Large intestine (tissue), 12 donors: Measurements from ENCODE around the gene TMEM212. TPM values are rescaled to one million over a fixed set of nuclear protein-coding genes. Genes with fewer than 3 reads are reported as not detected.

Experiments
- DNase-seq, 2 donors: peaks; one replicate each; pipeline versions ENCODE4 v3.0.0 to v3.0.0-alpha.2; 2013
- H3K27ac ChIP-seq: one replicate; pipeline ENCODE4 v1.5.1; 2013; ENCODE audit warnings: low read length
- H3K27me3 ChIP-seq: 2 replicates; pipeline ENCODE4 v1.6.1; 2013; ENCODE audit warnings: low read length; ENCODE audit not compliant: control insufficient read depth, insufficient read depth
- H3K36me3 ChIP-seq: 2 replicates; pipeline ENCODE4 v1.6.1; 2013; ENCODE audit warnings: low read length; ENCODE audit not compliant: control insufficient read depth, insufficient read depth
- H3K4me1 ChIP-seq: one replicate; pipeline ENCODE4 v1.6.1; 2013; ENCODE audit warnings: low read length; ENCODE audit not compliant: control insufficient read depth, insufficient read depth
- H3K4me3 ChIP-seq: one replicate; pipeline ENCODE4 v1.5.1; 2013; ENCODE audit warnings: low read length
- H3K9me3 ChIP-seq: one replicate; pipeline ENCODE4 v1.6.1; 2013; ENCODE audit warnings: mild to moderate bottlenecking, low read depth, low read length, moderate library complexity; ENCODE audit not compliant: control insufficient read depth
- WGBS: methylation state at CpG from one replicate; pipeline ENCODE4 v1.1.5; 2013; ENCODE audit warnings: low lambda C conversion rate; ENCODE audit not compliant: insufficient coverage; 5-methylcytosine and 5-hydroxymethylcytosine counted together
- long read RNA-seq, 11 donors: transcript quantifications; one replicate each; lab custom pipeline, GENCODE V29; 2026
- polyA plus RNA-seq: library from polyadenylated mRNA; unstranded; fragments of 120-200 nt; gene quantifications from one replicate; pipeline ENCODE4 v1.2.1, GENCODE V29; 2013

Gene TMEM212
- polyA plus RNA-seq, result not detected
- long read RNA-seq, donor 1, result 0 reads
- long read RNA-seq, donor 2, result 0 reads
- long read RNA-seq, donor 3, result 0 reads
- long read RNA-seq, donor 4, result 0 reads
- long read RNA-seq, donor 5, result 0 reads
- long read RNA-seq, donor 6, result 0 reads
- long read RNA-seq, donor 7, result 0 reads
- long read RNA-seq, donor 8, result 0 reads
- long read RNA-seq, donor 9, result 0 reads
- long read RNA-seq, donor 10, result 0 reads
- long read RNA-seq, donor 11, result 0 reads

DNA sequence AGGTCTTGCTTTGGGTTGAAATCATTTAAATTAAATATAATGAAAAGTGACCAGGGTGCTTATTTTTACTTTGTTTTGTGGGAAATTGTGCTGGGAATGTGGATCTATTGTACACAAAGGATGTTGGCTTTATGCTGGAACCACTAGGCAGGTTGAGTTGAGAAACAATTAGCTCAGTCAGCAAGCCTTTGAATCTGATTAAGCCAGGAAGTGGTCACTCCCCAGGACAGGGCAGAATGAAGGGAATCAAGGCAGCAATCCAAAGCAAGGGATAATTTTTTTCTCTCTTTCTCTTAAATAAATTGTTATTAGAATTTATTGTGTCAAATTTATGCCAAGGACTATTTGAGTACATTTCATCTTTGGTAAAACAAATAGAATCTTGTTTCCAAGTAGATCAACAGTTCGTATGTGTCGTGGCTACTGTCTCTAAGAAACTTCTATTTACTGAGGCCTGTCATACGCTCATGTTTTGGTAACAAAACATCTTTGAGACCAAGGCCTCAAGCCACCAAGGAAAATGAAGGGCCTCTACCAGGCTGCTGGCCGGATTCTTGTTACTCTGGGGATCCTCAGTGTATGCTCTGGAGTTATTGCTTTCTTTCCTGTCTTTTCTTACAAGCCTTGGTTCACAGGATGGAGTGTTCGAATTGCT is at the start of gene TMEM212:
Gene TMEM212 (plus strand): TSS at position 486 of the 655 bp plus-strand sequence. CDS start 35 bp downstream, at position 521.
- no peaks in the 10 kb centered on the region for H3K36me3 ChIP-seq
- H3K27ac ChIP-seq, result no peak within 1 kb of the TSS
- WGBS, result 92% methylated on average over 2 of the region's 5 CpGs

DNA sequence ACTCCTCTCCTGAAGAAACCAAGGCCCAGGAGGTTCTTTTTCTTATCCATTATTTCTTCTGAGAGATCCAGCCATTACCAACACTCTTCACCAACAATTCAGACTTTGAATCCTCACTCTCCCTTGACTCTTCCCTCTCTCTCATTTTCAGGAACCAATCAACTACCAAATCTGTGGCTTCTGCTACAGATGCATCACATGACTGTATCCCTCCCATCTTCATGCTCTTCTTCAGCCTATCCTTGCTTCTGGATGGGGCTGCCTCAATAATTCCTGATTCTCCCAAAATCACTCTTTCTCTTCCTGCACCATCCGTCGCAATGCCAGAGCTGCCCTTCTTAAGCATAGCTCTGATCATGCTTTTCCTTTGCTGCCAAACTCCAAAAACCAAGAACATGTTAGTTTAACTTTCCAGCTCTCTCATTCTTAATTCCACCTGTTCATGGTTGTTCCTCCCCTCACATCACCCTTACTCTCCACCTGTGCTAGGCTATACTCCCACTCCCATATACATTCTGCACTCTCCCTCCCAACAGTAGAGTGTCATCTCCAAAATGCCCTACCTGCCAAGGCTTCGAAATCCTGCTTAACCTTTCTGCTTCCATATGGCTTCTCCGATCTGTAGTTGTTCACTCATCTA is 46.4 kb upstream of the TMEM212 start:
- H3K4me3 ChIP-seq, result no peak overlapping the region
- no peaks in the 10 kb centered on the region for H3K36me3 ChIP-seq
- no peak for DNase-seq
- H3K27me3 ChIP-seq, result no peaks in the 10 kb centered on the region
- peaks cover 2% of the 10 kb centered on the region for H3K4me1 ChIP-seq
- H3K9me3 ChIP-seq, result no peaks in the 10 kb centered on the region
- WGBS, result 81% methylated on average over 2 of the region's 4 CpGs
- H3K27ac ChIP-seq, result no peak overlapping the region

More for the DNA sequence above, at the start of gene TMEM212:
- H3K27me3 ChIP-seq, result no peaks in the 10 kb centered on the region
- no peak for DNase-seq
- no peaks in the 10 kb centered on the region for H3K9me3 ChIP-seq
- H3K4me1 ChIP-seq, result no peaks in the 10 kb centered on the region
- no peak within 1 kb of the TSS for H3K4me3 ChIP-seq

GRCh38 chr3:171797265-171797679 is 45.9 kb upstream of the TMEM212 start:
- Histone ChIP-seq H3K4me1 (peaks cover 2% of the 10 kb centered on the region), H3K9me3 (no peaks in the 10 kb centered on the region), H3K4me3 (no peak overlapping the region), H3K27me3 (no peaks in the 10 kb centered on the region), H3K36me3 (no peaks in the 10 kb centered on the region), H3K27ac (no peak overlapping the region)
- no CpG with 5 or more reads among the region's 1 CpG for WGBS
- peak in 1 of 2 donors; percentile 44 for DNase-seq

DNA sequence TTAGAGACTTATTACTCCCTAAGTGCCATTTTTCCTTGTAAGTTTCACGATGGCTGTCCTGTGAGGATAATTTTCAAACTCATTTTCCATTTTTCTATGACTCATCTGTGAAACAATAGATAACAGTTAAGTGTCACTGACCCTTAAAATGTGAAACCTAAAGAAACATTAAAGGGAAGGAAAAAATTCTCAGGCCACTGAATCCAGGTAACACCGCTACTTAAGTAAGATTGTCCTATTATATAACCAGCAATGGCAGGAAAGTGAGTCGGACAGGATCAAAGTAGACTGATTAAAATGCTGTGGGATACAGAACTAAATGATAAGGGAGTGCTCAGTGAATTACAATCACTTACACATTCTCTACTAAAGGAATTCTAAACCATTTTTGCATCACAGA is 45.3 kb upstream of the TMEM212 start:
- Histone ChIP-seq H3K9me3 (no peaks in the 10 kb centered on the region), H3K4me1 (peaks cover 2% of the 10 kb centered on the region), H3K27me3 (no peaks in the 10 kb centered on the region), H3K4me3 (no peak overlapping the region), H3K27ac (no peak overlapping the region), H3K36me3 (no peaks in the 10 kb centered on the region)
- peak in 1 of 2 donors; percentile 28 for DNase-seq
- WGBS, result 17% methylated on average over 1 of the region's 3 CpGs

DNA sequence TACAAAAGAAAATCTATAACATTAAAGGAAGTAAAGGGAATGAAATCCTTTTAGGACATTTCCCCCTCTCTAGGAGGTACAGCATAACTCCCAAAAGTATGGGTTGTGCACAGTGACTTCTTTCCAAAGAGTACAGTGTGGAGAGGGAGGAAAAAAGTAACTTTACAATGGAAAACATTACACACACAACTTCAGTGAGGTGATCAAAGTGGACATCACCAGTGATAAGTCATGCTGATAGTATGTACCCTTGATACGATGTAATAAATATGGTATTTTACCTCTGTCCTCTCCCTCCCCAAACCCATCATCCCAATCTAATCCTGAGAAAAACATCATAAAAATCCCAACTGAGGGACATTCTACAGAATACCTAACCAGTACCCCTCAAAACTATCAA is 43.6 kb upstream of the TMEM212 start:
- Histone ChIP-seq H3K9me3 (no peaks in the 10 kb centered on the region), H3K4me1 (peaks cover 2% of the 10 kb centered on the region), H3K27me3 (no peaks in the 10 kb centered on the region), H3K27ac (no peak overlapping the region), H3K36me3 (no peaks in the 10 kb centered on the region), H3K4me3 (no peak overlapping the region)
- WGBS, result no CpG with 5 or more reads among the region's 1 CpG
- no peak for DNase-seq

- Histone ChIP-seq H3K27me3 (no peaks in the 10 kb centered on the region), H3K4me1 (peaks cover 2% of the 10 kb centered on the region), H3K27ac (no peak overlapping the region), H3K9me3 (no peaks in the 10 kb centered on the region), H3K36me3 (no peaks in the 10 kb centered on the region), H3K4me3 (no peak overlapping the region)
- no CpG with 5 or more reads among the region's 4 CpGs for WGBS
- no peak for DNase-seq
Observed at GRCh38 chr3:171801738-171802589, 41.2 kb upstream of the TMEM212 start.

- no peaks in the 10 kb centered on the region for H3K4me1 ChIP-seq
- no peaks in the 10 kb centered on the region for H3K36me3 ChIP-seq
- no peaks in the 10 kb centered on the region for H3K9me3 ChIP-seq
- no peak overlapping the region for H3K27ac ChIP-seq
- no peak overlapping the region for H3K4me3 ChIP-seq
- DNase-seq, result peak in 1 of 2 donors; percentile 62
- no peaks in the 10 kb centered on the region for H3K27me3 ChIP-seq
- WGBS, result no CpG with 5 or more reads among the region's 3 CpGs
Observed at GRCh38 chr3:171802590-171802956, 40.6 kb upstream of the TMEM212 start.

GRCh38 chr3:171803044-171803443 is 40.1 kb upstream of the TMEM212 start:
- Histone ChIP-seq H3K4me3 (no peak overlapping the region), H3K27ac (no peak overlapping the region), H3K4me1 (no peaks in the 10 kb centered on the region), H3K9me3 (no peaks in the 10 kb centered on the region), H3K36me3 (no peaks in the 10 kb centered on the region), H3K27me3 (no peaks in the 10 kb centered on the region)
- no peak for DNase-seq
- WGBS, result 100% methylated on average over 2 of the region's 4 CpGs

DNA sequence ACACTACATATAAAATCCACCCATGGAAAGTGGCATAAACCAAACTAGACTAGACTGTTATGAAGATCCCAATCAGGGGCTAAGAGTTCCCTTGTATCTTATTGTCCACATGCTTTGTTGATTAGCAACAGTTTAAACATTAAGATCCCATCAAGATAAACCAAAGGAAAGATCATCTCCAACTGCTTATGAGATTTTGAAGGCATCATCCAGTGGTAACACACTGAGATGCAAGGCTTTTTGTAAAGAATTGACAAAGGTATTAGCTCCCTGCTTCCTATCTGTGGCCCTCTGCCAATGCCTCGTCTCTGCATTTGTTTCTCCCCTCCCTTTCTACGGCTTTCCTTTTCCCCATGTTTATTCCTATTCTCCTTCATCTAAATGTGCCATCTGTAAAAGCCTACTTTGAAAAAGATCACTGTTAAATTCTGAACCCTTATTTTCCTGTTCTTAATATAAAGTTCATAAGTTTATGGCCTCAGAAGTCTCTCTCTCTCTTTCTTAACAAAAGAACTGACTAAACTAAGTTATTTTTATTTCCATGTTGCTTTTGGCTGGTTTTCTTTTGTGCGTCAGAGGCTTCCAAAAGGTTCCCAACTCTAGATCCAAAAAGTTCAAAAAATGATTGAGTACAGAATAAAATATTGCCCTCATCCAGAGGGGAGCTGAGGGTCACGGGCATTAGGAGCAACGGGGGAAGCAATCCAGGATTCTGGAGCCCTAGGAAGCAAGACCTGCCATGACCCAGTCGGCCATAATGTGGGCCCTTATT is 38.3 kb upstream of the TMEM212 start:
- no peak for DNase-seq
- Histone ChIP-seq H3K27ac (no peak overlapping the region), H3K9me3 (peaks cover under 1% of the 10 kb centered on the region), H3K4me1 (no peaks in the 10 kb centered on the region), H3K36me3 (no peaks in the 10 kb centered on the region), H3K27me3 (no peaks in the 10 kb centered on the region), H3K4me3 (no peak overlapping the region)
- WGBS, result 56% methylated on average over 2 of the region's 6 CpGs
